Measurements from ENCODE around the gene SLC25A43.

The SLC25A43 gene

GRCh38 chrX:119393144-119393543, 6.0 kb upstream of the SLC25A43 start:
- DNase-seq (ENCODE audit: low read depth in 2 of 2), result no peak
- TF ChIP-seq CTCF (IDR thresholded peaks at IDR 0.05; ENCODE audit: low read depth, low read length), result no peak
- no peak overlapping the region for H3K4me3 ChIP-seq (replicated peaks in 1 of 2; ENCODE audit: low read depth in 2 of 2, low read length in 2 of 2)

- no peak for TF ChIP-seq CTCF (IDR thresholded peaks at IDR 0.05; ENCODE audit: low read depth, low read length)
- DNase-seq (ENCODE audit: low read depth in 2 of 2), result peak; percentile 4 to 29
- peak overlapping the region; percentile 56 to 65 for H3K4me3 ChIP-seq (replicated peaks in 1 of 2; ENCODE audit: low read depth in 2 of 2, low read length in 2 of 2)
These were observed 556 bp upstream of the SLC25A43 start for GRCh38 chrX:119398587-119398973.

- TF ChIP-seq CTCF (IDR thresholded peaks at IDR 0.05; ENCODE audit: low read depth, low read length), result no peak
- DNase-seq (ENCODE audit: low read depth in 2 of 2), result peak; percentile 33 to 38
- peak overlapping the region; percentile 56 to 65 for H3K4me3 ChIP-seq (replicated peaks in 1 of 2; ENCODE audit: low read depth in 2 of 2, low read length in 2 of 2)
These were observed 601 bp downstream of the SLC25A43 start for GRCh38 chrX:119399772-119400101.

GRCh38 chrX:119401569-119401968, 2.4 kb downstream of the SLC25A43 start:
- DNase-seq (ENCODE audit: low read depth in 2 of 2), result no peak
- TF ChIP-seq CTCF (IDR thresholded peaks at IDR 0.05; ENCODE audit: low read depth, low read length), result no peak
- H3K4me3 ChIP-seq (replicated peaks in 1 of 2; ENCODE audit: low read depth in 2 of 2, low read length in 2 of 2), result no peak overlapping the region

- no peak for TF ChIP-seq CTCF (IDR thresholded peaks at IDR 0.05; ENCODE audit: low read depth, low read length)
- no peak overlapping the region for H3K4me3 ChIP-seq (replicated peaks in 1 of 2; ENCODE audit: low read depth in 2 of 2, low read length in 2 of 2)
- DNase-seq (ENCODE audit: low read depth in 2 of 2), result no peak
These were observed 3.5 kb downstream of the SLC25A43 start for GRCh38 chrX:119402588-119402987.

- no peak for TF ChIP-seq CTCF (IDR thresholded peaks at IDR 0.05; ENCODE audit: low read depth, low read length)
- no peak overlapping the region for H3K4me3 ChIP-seq (replicated peaks in 1 of 2; ENCODE audit: low read depth in 2 of 2, low read length in 2 of 2)
- DNase-seq (ENCODE audit: low read depth in 2 of 2), result peak in 1 of 2 donors; percentile 21
These were observed 7.6 kb downstream of the SLC25A43 start for GRCh38 chrX:119406776-119407175.

GRCh38 chrX:119407681-119408080, 8.5 kb downstream of the SLC25A43 start:
- DNase-seq (ENCODE audit: low read depth in 2 of 2), result peak in 1 of 2 donors; percentile 30
- no peak overlapping the region for H3K4me3 ChIP-seq (replicated peaks in 1 of 2; ENCODE audit: low read depth in 2 of 2, low read length in 2 of 2)
- TF ChIP-seq CTCF (IDR thresholded peaks at IDR 0.05; ENCODE audit: low read depth, low read length), result no peak
